Gastrocnemius medialis (tissue), 4 donors: ENCODE results near the gene BRIP1.

ENCODE experiments used
- POLR2A ChIP-seq, 2 donors: fragments of 450-650 bp; IDR thresholded peaks; one replicate each; pipeline ENCODE4 v1.6.1; 2017; ENCODE audit warnings: antibody characterized with exemption in 2 of 2, mild to moderate bottlenecking in 2 of 2, moderate library complexity in 2 of 2
- TF ChIP-seq, protein P1 (sequence below), 5 experiments: fragments of 450-650 bp in 3 of 5; fragments of 200-600 bp in 2 of 5; sonication (generic) in 2 of 5; IDR thresholded peaks in 4 of 5; conservative IDR thresholded peaks in 1 of 5; 1 replicate in 4 of 5; 2 replicates in 1 of 5; pipeline ENCODE4 v1.5.1; 2016 to 2019; ENCODE audit warnings: antibody characterized with exemption in 5 of 5, mild to moderate bottlenecking in 3 of 5, moderate library complexity in 3 of 5

DNA sequence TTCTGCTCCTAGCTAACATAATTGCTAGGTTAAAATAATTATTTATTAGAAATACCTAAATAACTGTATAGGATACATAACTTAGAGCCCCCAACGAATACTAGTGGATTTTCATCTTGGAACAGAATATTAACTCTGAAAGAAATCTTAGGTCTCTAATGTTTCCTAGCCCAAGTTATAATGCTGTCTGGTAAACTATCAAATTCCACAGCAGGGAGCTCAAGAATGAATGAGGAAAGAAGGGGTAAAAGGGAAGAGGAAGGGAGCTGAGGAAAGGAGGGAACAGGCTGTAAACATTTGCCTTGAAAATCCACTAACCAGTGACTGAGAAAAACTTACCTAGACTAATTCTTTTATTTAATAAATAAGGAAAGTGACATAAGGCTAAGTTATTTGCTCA, 179.2 kb downstream of the BRIP1 start:
- TF ChIP-seq, protein P1, sequence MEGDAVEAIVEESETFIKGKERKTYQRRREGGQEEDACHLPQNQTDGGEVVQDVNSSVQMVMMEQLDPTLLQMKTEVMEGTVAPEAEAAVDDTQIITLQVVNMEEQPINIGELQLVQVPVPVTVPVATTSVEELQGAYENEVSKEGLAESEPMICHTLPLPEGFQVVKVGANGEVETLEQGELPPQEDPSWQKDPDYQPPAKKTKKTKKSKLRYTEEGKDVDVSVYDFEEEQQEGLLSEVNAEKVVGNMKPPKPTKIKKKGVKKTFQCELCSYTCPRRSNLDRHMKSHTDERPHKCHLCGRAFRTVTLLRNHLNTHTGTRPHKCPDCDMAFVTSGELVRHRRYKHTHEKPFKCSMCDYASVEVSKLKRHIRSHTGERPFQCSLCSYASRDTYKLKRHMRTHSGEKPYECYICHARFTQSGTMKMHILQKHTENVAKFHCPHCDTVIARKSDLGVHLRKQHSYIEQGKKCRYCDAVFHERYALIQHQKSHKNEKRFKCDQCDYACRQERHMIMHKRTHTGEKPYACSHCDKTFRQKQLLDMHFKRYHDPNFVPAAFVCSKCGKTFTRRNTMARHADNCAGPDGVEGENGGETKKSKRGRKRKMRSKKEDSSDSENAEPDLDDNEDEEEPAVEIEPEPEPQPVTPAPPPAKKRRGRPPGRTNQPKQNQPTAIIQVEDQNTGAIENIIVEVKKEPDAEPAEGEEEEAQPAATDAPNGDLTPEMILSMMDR (IDR thresholded peaks at IDR 0.05 in 4 of 5, conservative IDR thresholded peaks at IDR 0.05 in 1 of 5) = no peak
- no peak for TF ChIP-seq POLR2A (IDR thresholded peaks at IDR 0.05)
